ENCODE measurements around the gene RNGTT.

RNGTT gene

GRCh38 chr6:88566746-88567534 lies 396.5 kb downstream of the RNGTT start:
- Histone ChIP-seq H3K36me3 (ENCODE audit: insufficient read depth, low read length) (no peaks in the 10 kb centered on the region), H3K4me1 (ENCODE audit: insufficient read depth, low read length, poor library complexity, severe bottlenecking) (no peaks in the 10 kb centered on the region), H4K20me1 (ENCODE audit: insufficient read depth, low read length, poor library complexity, severe bottlenecking) (no peaks in the 10 kb centered on the region), H3K9ac (ENCODE audit: low read depth, low read length, poor library complexity, severe bottlenecking) (no peak overlapping the region), H3K79me2 (ENCODE audit: insufficient read depth, low read length) (no peaks in the 10 kb centered on the region), H3F3A (ENCODE audit: low read depth) (no peaks in the 10 kb centered on the region), H3K4me2 (ENCODE audit: low read depth, low read length, poor library complexity, severe bottlenecking) (no peak overlapping the region), H3K9me2 (replicated peaks; ENCODE audit: low read depth, low read length) (no peaks in the 10 kb centered on the region), H3K9me3 (ENCODE audit: insufficient read depth, low read depth, low read length) (no peaks in the 10 kb centered on the region), H2AFZ (ENCODE audit: low read length) (no peak overlapping the region), H3K4me3 (ENCODE audit: low read length, poor library complexity, severe bottlenecking) (no peak overlapping the region), H3K27me3 (ENCODE audit: insufficient read depth, low read length, poor library complexity, severe bottlenecking) (no peaks in the 10 kb centered on the region)
- TF ChIP-seq CTCF (conservative IDR thresholded peaks at IDR 0.05; ENCODE audit: low read length) (no peak), EZH2phosphoT487 (IDR thresholded peaks at IDR 0.05; ENCODE audit: borderline replicate concordance) (no peak)

- Histone ChIP-seq H3K36me3 (ENCODE audit: insufficient read depth, low read length) (no peaks in the 10 kb centered on the region), H3K79me2 (ENCODE audit: insufficient read depth, low read length) (no peaks in the 10 kb centered on the region), H2AFZ (ENCODE audit: low read length) (no peak overlapping the region), H4K20me1 (ENCODE audit: insufficient read depth, low read length, poor library complexity, severe bottlenecking) (no peaks in the 10 kb centered on the region), H3K9me3 (ENCODE audit: insufficient read depth, low read depth, low read length) (no peaks in the 10 kb centered on the region), H3K9me2 (replicated peaks; ENCODE audit: low read depth, low read length) (no peaks in the 10 kb centered on the region), H3K4me2 (ENCODE audit: low read depth, low read length, poor library complexity, severe bottlenecking) (no peak overlapping the region), H3F3A (ENCODE audit: low read depth) (no peaks in the 10 kb centered on the region), H3K9ac (ENCODE audit: low read depth, low read length, poor library complexity, severe bottlenecking) (no peak overlapping the region), H3K4me3 (ENCODE audit: low read length, poor library complexity, severe bottlenecking) (no peak overlapping the region), H3K4me1 (ENCODE audit: insufficient read depth, low read length, poor library complexity, severe bottlenecking) (no peaks in the 10 kb centered on the region), H3K27me3 (ENCODE audit: insufficient read depth, low read length, poor library complexity, severe bottlenecking) (no peaks in the 10 kb centered on the region)
- TF ChIP-seq EZH2phosphoT487 (IDR thresholded peaks at IDR 0.05; ENCODE audit: borderline replicate concordance) (no peak), CTCF (conservative IDR thresholded peaks at IDR 0.05; ENCODE audit: low read length) (no peak)
These were observed 397.6 kb downstream of the RNGTT start for GRCh38 chr6:88565836-88566235.

- H3K9ac ChIP-seq (ENCODE audit: low read depth, low read length, poor library complexity, severe bottlenecking): no peak overlapping the region
- TF ChIP-seq CTCF (conservative IDR thresholded peaks at IDR 0.05; ENCODE audit: low read length) (no peak), EZH2phosphoT487 (IDR thresholded peaks at IDR 0.05; ENCODE audit: borderline replicate concordance) (no peak)
- H3K9me2 ChIP-seq (replicated peaks; ENCODE audit: low read depth, low read length): no peaks in the 10 kb centered on the region
- H3K4me2 ChIP-seq (ENCODE audit: low read depth, low read length, poor library complexity, severe bottlenecking): no peak overlapping the region
- no peaks in the 10 kb centered on the region for H3F3A ChIP-seq (ENCODE audit: low read depth)
- no peaks in the 10 kb centered on the region for H3K4me1 ChIP-seq (ENCODE audit: insufficient read depth, low read length, poor library complexity, severe bottlenecking)
- no peaks in the 10 kb centered on the region for H3K9me3 ChIP-seq (ENCODE audit: insufficient read depth, low read depth, low read length)
- no peaks in the 10 kb centered on the region for H3K27me3 ChIP-seq (ENCODE audit: insufficient read depth, low read length, poor library complexity, severe bottlenecking)
- no peaks in the 10 kb centered on the region for H4K20me1 ChIP-seq (ENCODE audit: insufficient read depth, low read length, poor library complexity, severe bottlenecking)
- no peaks in the 10 kb centered on the region for H3K79me2 ChIP-seq (ENCODE audit: insufficient read depth, low read length)
- H3K36me3 ChIP-seq (ENCODE audit: insufficient read depth, low read length): no peaks in the 10 kb centered on the region
- no peak overlapping the region for H2AFZ ChIP-seq (ENCODE audit: low read length)
- H3K4me3 ChIP-seq (ENCODE audit: low read length, poor library complexity, severe bottlenecking): no peak overlapping the region
These were observed 398.0 kb downstream of the RNGTT start for GRCh38 chr6:88565409-88565811.

Data from Loucy (cell line).